Raji (cell line): ENCODE data around the gene PGAP3.

Source experiments
- POLR2A ChIP-seq: IDR thresholded peaks from 2 replicates; pipeline ENCODE4 v1.6.1; 2011; ENCODE audit warnings: low read depth, low read length, control low read depth; ENCODE audit not compliant: insufficient read depth

PGAP3 gene

GRCh38 chr17:39648616-39649366 lies 39.1 kb downstream of the PGAP3 start:
- no peak for TF ChIP-seq POLR2A

GRCh38 chr17:39647256-39647655 lies 40.6 kb downstream of the PGAP3 start:
- no peak for TF ChIP-seq POLR2A

GRCh38 chr17:39643271-39643670 lies 44.6 kb downstream of the PGAP3 start:
- TF ChIP-seq POLR2A = no peak

GRCh38 chr17:39642291-39643074 lies 45.4 kb downstream of the PGAP3 start:
- no peak for TF ChIP-seq POLR2A

- TF ChIP-seq POLR2A = no peak
These were observed 46.0 kb downstream of the PGAP3 start for GRCh38 chr17:39641883-39642282.

GRCh38 chr17:39641097-39641496 lies 46.8 kb downstream of the PGAP3 start:
- no peak for TF ChIP-seq POLR2A

- no peak for TF ChIP-seq POLR2A
These were observed 47.2 kb downstream of the PGAP3 start for GRCh38 chr17:39640591-39641031.

GRCh38 chr17:39639566-39640458 lies 48.0 kb downstream of the PGAP3 start:
- no peak for TF ChIP-seq POLR2A

- no peak for TF ChIP-seq POLR2A
These were observed 48.8 kb downstream of the PGAP3 start for GRCh38 chr17:39639043-39639442.

- TF ChIP-seq POLR2A = no peak
These were observed 49.5 kb downstream of the PGAP3 start for GRCh38 chr17:39638317-39638716.

GRCh38 chr17:39636927-39637736 lies 50.7 kb downstream of the PGAP3 start, which contains the start of gene STARD3:
STARD3 (plus strand) TSS chr17:39637144; CDS start chr17:39653532, 16,388 bp downstream.
- TF ChIP-seq POLR2A = peak; percentile 80

GRCh38 chr17:39636587-39636926 lies 51.3 kb downstream of the PGAP3 start:
- TF ChIP-seq POLR2A = no peak

GRCh38 chr17:39635614-39636176 lies 52.2 kb downstream of the PGAP3 start:
- TF ChIP-seq POLR2A = no peak

GRCh38 chr17:39634384-39634871 lies 53.4 kb downstream of the PGAP3 start:
- no peak for TF ChIP-seq POLR2A

- TF ChIP-seq POLR2A = no peak
These were observed 54.2 kb downstream of the PGAP3 start for GRCh38 chr17:39633570-39634183.
